Adrenal gland (tissue), 5 donors: ENCODE results near the gene ERF.

Experiments
- CTCF ChIP-seq, 6 experiments: fragments of 450-650 bp in 4 of 6; fragments of 200-600 bp in 2 of 6; sonication (generic) in 1 of 6; IDR thresholded peaks; 1 replicate in 5 of 6; 2 replicates in 1 of 6; pipeline versions ENCODE4 v1.5.1 to v1.8.0; 2016 to 2021; ENCODE audit warnings: antibody characterized with exemption in 6 of 6, mild to moderate bottlenecking in 2 of 6, moderate library complexity in 1 of 6
- POLR2A ChIP-seq, 2 donors: fragments of 450-650 bp; IDR thresholded peaks; one replicate each; pipeline ENCODE4 v1.6.1; 2017; ENCODE audit warnings: antibody characterized with exemption in 2 of 2, mild to moderate bottlenecking in 2 of 2, moderate library complexity in 1 of 2
- donor health status: DM: no; HTN: no; CAD: no.

DNA sequence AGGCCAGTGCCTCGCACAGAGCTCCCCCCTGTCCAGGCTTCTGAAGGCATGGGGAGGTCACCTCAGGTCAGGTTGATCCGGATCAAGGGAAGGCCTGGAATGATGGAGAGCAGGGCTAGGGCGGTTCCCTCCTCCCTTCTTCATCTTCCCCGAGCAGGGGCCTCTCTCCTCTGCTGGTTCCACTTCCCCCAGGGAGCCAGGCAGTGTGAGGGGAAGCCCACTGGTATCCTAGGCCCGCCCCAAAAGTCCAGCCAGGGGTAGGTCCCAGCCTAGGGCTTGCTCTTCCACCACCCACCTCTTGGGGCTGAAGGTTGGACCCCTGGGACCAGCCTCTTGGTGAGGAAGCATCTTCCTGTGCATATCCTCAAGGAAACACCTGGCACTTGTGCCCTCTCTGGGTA is 30.6 kb upstream of the ERF start:
- TF ChIP-seq CTCF (IDR thresholded peaks at IDR 0.05), result no peak
- TF ChIP-seq POLR2A (IDR thresholded peaks at IDR 0.05), result no peak
